Left colon (tissue), 2 donors: ENCODE data around the gene RRBP1. TPM values are rescaled to one million over a fixed set of nuclear protein-coding genes. Genes with fewer than 3 reads are reported as not detected.
A peak's percentile ranks its signal among the peaks of the same experiment; 100 is the strongest.

Experiments used
- ATAC-seq: fragments of 200-7000 bp; cut with Tn5 transposase; one replicate; pipeline ENCODE4 v1.9.1; 2020; ENCODE audit warnings: mild to moderate bottlenecking, moderate library complexity
- DNase-seq, 2 donors: peaks; one replicate each; pipeline ENCODE4 v3.0.0-alpha.2; 2020
- intact Hi-C, 2 donors: fragments of 100-400 bp; cut with DNase I in 1 of 2; cut with micrococcal nuclease in 1 of 2; formaldehyde crosslinking; loops; one replicate each; pipeline versions ENCODE4 v1.11.2 to v1.14.0; 2022; cut with DNase I, micrococcal nuclease
- total RNA-seq, 2 donors: library from RNA; stranded (reverse); fragmentation: NEBNext Ultra II Directional; extraction: Animal tissue kit (Norgen Biotek cat#: 25700); gene quantifications; one replicate each; pipeline ENCODE4 v1.2.1, GENCODE V29; 2021
- donor health status: DM: no; HTN: no; CAD: no.
- donor health status: DM: yes; HTN: yes; CAD: no.

Gene RRBP1
- total RNA-seq, 2 donors from 2014 or later = 357 to 460 TPM

GRCh38 chr20:17644451-17644850, 37.6 kb downstream of the RRBP1 start:
- ATAC-seq (peak; percentile 69), DNase-seq (peak; percentile 41 to 62)

GRCh38 chr20:17643531-17644188, 38.4 kb downstream of the RRBP1 start:
- intact Hi-C loops = no loop called here
- DNase-seq = no peak
- no peak for ATAC-seq

More at GRCh38 chr20:17644451-17644850, 37.6 kb downstream of the RRBP1 start:
- intact Hi-C loops = no loop called here

DNA sequence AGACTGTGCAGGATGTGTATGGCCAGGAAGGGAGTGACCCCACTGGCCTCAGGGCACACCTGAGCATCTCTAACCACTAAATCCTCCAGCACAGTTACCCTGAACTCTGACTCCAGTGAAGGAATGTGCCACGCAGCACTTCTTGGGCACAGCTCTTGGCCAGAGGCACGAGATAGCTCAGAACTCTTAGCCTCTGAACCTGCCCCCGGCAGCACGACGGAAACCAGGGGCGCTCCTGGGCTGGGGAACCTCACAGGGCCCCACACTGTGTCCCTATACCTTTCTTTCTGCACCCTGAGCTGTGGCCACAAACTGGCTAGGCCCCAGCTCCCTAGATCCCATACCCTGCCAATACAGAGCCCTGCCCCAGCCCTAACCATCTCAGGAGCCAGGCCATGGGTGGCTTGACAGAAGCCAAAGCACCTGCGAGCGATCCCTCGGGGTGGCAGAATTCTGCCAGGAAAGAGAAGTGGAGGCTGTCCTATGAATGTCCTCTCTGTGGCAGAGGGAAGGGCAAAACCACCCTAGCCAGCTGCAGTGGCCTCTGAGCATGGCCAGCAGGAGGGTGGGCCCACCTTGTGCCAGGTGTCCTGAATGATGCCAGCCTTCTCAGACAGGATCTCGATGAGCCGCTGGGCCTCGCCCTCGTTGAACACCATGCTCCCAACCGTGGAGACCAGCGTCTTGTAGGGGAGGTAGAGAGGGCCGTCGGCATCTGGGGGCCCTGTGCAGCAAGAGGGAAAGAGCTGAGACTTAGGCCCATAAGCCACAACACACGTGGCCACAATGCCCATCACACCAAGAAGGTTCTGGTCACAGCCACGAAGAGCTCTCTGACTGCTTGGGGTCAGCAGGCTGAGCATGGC, 39.4 kb downstream of the RRBP1 start:
- intact Hi-C loops = no loop called here
- ATAC-seq (no peak), DNase-seq (no peak)

- ATAC-seq = no peak
- DNase-seq = no peak
- intact Hi-C loops = no loop called here
Measured at GRCh38 chr20:17641993-17642392, 40.0 kb downstream of the RRBP1 start.

DNA sequence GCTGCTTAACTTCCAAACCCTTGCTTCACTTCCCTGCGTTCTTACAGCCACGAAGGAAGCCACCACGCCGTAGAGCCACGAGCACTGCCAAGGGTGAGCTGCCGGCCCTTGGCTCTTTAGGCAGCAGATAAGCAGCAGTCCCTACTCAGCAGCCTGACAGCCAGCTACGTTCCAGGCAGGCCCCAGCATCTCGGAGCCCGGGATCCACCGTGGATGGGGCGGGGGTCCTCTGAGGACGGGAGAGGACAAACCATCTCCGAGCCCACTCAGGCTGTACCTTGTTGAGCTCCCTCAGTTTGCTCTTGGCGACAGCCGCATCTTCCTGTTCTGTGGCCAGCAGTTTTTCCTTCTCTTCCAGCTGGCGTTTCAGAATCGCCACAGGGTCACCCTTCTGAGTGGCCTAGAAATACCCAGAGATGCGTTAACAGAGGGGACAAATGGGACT, 40.5 kb downstream of the RRBP1 start:
- no peak for ATAC-seq
- intact Hi-C loops = no loop called here
- no peak for DNase-seq

DNA sequence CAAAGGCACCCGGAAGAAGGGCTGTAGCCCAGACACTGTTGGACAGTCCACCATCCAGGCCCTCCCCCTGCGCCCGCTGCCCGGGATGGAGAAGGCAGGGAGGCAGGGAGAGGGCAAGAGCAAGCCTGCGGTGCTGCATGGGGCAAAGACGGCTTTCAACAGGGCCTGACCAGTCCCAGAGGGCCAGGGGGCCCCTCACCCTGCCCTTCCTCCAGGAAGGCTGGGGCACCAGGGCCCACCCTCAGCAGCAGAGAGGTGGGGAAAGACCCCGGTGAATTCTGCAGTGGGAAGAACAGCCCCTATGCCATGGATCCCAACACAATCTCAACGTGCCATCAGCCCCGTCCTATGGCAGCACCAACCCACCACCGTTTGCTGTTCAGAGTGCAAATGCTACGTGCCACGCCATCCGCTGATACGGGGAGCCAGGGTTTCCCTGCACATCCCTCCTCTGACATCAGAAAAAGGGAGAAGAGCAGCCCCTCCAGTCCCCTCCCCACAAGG, 41.1 kb downstream of the RRBP1 start:
- ATAC-seq = no peak

GRCh38 chr20:17640146-17640874, 41.7 kb downstream of the RRBP1 start:
- ATAC-seq (no peak), DNase-seq (no peak)
- intact Hi-C loops = no loop called here

More for the DNA sequence above, 41.1 kb downstream of the RRBP1 start:
- no peak for DNase-seq
- intact Hi-C loops = no loop called here

GRCh38 chr20:17638835-17639407, 43.1 kb downstream of the RRBP1 start:
- intact Hi-C loops = no loop called here
- ATAC-seq (no peak), DNase-seq (no peak)

- DNase-seq (no peak), ATAC-seq (no peak)
- intact Hi-C loops = no loop called here
Measured at GRCh38 chr20:17637985-17638640, 43.9 kb downstream of the RRBP1 start.

GRCh38 chr20:17637413-17637780, 44.6 kb downstream of the RRBP1 start:
- ATAC-seq (no peak), DNase-seq (no peak)
- intact Hi-C loops = no loop called here

GRCh38 chr20:17636523-17637412, 45.3 kb downstream of the RRBP1 start:
- DNase-seq = no peak
- ATAC-seq = no peak
- intact Hi-C loops = no loop called here

DNA sequence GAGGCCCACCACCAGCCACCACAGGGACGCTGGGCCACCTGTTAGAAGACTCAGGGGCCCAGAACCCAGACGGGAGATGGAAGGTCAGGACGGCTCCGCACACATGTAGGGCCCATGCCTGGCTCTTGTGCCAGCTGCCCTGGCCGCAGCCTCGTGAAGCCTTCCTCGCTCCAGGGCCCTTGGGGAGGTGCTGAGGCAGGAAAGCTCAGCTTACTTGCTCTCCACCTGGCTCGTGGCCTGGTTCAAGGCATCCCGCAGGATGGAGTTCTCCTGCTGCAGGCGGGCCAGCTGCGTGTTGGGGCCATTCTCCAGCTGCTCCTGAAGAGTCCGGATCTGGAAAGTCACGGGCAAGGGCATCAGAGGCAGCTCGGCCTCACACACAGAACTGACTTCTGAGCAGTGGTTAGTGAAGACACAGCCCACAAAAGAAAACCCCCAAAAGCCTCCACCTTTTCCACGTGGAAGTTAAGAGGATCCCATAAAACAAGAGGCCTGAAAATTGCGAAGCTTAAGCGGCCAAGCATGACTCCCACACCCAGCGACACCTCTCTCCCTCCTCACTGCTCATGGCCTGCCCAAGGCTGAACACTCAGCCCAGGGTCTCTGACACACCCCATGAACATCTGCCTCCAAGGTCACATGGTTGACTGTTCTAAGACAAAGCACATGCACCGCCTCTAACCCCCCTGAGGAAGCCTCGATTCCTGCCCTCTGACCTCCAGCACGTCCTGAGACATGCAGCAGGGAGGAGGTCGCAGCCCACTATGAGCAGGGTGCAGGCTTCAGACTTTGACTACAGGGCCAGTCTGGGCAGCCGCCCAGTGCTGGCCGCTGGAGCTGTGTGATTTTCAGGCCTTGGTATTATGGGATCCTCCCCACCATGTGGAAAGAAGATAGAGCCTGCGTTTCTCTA, 46.5 kb downstream of the RRBP1 start:
- ATAC-seq (no peak), DNase-seq (no peak)
- intact Hi-C loops = no loop called here

GRCh38 chr20:17634661-17635331, 47.2 kb downstream of the RRBP1 start:
- DNase-seq (peak in 1 of 2 donors; percentile 43), ATAC-seq (no peak)
- intact Hi-C loops = no loop called here

GRCh38 chr20:17633850-17634500, 48.1 kb downstream of the RRBP1 start:
- DNase-seq (no peak), ATAC-seq (no peak)
- intact Hi-C loops = no loop called here

GRCh38 chr20:17633221-17633849, 48.7 kb downstream of the RRBP1 start:
- DNase-seq (no peak), ATAC-seq (no peak)
- intact Hi-C loops = no loop called here
